Endothelial cell (in vitro differentiated cells): ENCODE measurements around the gene RPE65. TPM values are rescaled to one million over a fixed set of nuclear protein-coding genes. Genes with fewer than 3 reads are reported as not detected.

Experiments used
- DNase-seq: peaks from one replicate; pipeline ENCODE4 v3.0.0; 2021; ENCODE audit warnings: low spot score
- H3K27ac Mint-ChIP-seq: one replicate; pipeline ENCODE4 v1.8.0; 2021; ENCODE audit warnings: mixed read lengths, inconsistent platforms; ENCODE audit not compliant: unreplicated experiment
- H3K27me3 Mint-ChIP-seq: one replicate; pipeline ENCODE4 v1.8.0; 2021; ENCODE audit warnings: mild to moderate bottlenecking, moderate library complexity, mixed read lengths, inconsistent platforms; ENCODE audit not compliant: unreplicated experiment
- H3K36me3 Mint-ChIP-seq: one replicate; pipeline ENCODE4 v1.8.0; 2021; ENCODE audit warnings: mild to moderate bottlenecking, low read depth, mixed read lengths, inconsistent platforms; ENCODE audit not compliant: unreplicated experiment
- H3K4me1 Mint-ChIP-seq: one replicate; pipeline ENCODE4 v1.8.0; 2021; ENCODE audit warnings: mild to moderate bottlenecking, mixed read lengths, inconsistent platforms; ENCODE audit not compliant: unreplicated experiment
- H3K4me3 Mint-ChIP-seq: one replicate; pipeline ENCODE4 v1.8.0; 2021; ENCODE audit warnings: mild to moderate bottlenecking, mixed read lengths, inconsistent platforms; ENCODE audit not compliant: unreplicated experiment
- H3K9me3 Mint-ChIP-seq: one replicate; pipeline ENCODE4 v1.8.0; 2021; ENCODE audit warnings: mixed read lengths, inconsistent platforms; ENCODE audit not compliant: unreplicated experiment
- CTCF ChIP-seq: fragments of 200-600 bp; sonication (generic); IDR thresholded peaks from one replicate; pipeline ENCODE4 v1.5.0; 2021; ENCODE audit warnings: antibody characterized with exemption; ENCODE audit not compliant: unreplicated experiment
- total RNA-seq: library from RNA; stranded (reverse); fragmentation: NEBNext Ultra II Directional; extraction: Animal tissue kit (Norgen Biotek cat#: 25700); gene quantifications from one replicate; pipeline ENCODE4 v1.2.1, GENCODE V29; 2021; ENCODE audit not compliant: unreplicated experiment

Gene RPE65
- total RNA-seq, 1 donor from 2014 or later, result not detected

DNA sequence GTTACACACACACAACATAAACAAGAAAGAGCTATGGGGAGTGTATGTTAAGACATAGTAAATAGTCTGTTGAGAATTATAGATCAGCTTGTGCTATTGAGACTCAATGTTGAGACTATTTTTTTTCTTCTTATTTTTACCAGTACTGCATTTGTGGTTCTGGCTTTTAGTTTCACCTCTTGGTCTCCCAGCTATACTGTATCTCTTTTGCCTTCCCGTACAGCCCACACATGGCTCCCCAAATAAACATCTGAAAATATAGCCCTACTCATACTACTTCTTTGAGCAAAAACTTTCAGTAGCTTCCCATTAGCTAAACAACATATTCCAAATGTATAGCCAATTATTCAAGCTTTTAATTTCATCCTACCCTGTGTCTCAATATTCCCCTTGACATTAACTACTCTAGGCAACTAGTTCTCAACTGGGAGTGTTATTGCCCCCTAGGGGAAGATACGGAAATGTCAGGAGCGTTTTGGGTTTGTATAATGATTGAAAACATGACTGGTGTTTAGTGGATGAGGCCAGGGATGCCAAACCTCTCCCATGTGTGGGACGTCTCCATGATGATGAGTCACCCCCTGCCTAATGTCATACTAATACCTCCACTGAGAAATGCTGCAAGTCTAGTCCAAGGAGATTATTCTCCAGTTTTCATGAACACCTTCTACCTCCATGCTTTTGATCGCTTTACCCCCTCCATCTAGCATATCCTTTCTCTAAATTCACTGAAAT lies 6.8 kb downstream of the RPE65 start:
- DNase-seq, result peak; percentile 55
- TF ChIP-seq CTCF, result peak; percentile 62
- Mint-ChIP-seq H3K4me3 (no peak overlapping the region), H3K27me3 (no peaks in the 10 kb centered on the region), H3K36me3 (no peaks in the 10 kb centered on the region), H3K4me1 (no peaks in the 10 kb centered on the region), H3K9me3 (no peaks in the 10 kb centered on the region), H3K27ac (no peak overlapping the region)

GRCh38 chr1:68442006-68442405 lies 7.7 kb downstream of the RPE65 start:
- Mint-ChIP-seq H3K9me3 (no peaks in the 10 kb centered on the region), H3K27me3 (no peaks in the 10 kb centered on the region), H3K4me3 (no peak overlapping the region), H3K27ac (no peak overlapping the region), H3K36me3 (no peaks in the 10 kb centered on the region), H3K4me1 (no peaks in the 10 kb centered on the region)
- TF ChIP-seq CTCF, result no peak
- no peak for DNase-seq

DNA sequence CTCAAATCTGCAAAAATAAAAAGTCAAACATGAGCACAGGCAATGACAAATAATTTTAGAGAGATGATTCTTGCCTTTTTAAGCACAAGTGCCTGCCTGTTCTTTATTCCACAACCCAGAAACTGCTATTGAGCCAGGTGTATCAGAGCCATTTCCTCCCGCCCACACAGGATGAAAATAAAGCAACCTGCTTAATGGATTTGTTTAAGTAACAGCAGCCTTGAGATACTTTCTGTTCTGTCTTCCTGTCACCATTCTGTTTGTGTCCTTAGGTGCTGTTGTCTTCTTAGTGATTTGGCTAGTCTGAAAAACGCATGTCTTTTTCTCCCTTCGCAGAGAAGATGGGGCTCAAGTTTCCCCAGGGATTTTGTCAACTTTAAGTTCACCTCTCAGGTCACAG lies 11.4 kb downstream of the RPE65 start:
- no peak for TF ChIP-seq CTCF
- H3K27ac Mint-ChIP-seq, result no peak overlapping the region
- H3K27me3 Mint-ChIP-seq, result no peaks in the 10 kb centered on the region
- H3K9me3 Mint-ChIP-seq, result no peaks in the 10 kb centered on the region
- no peaks in the 10 kb centered on the region for H3K4me1 Mint-ChIP-seq
- H3K4me3 Mint-ChIP-seq, result no peak overlapping the region
- no peak for DNase-seq
- H3K36me3 Mint-ChIP-seq, result no peaks in the 10 kb centered on the region

- no peaks in the 10 kb centered on the region for H3K9me3 Mint-ChIP-seq
- no peak for DNase-seq
- no peak overlapping the region for H3K27ac Mint-ChIP-seq
- H3K4me3 Mint-ChIP-seq, result no peak overlapping the region
- no peaks in the 10 kb centered on the region for H3K36me3 Mint-ChIP-seq
- no peaks in the 10 kb centered on the region for H3K27me3 Mint-ChIP-seq
- H3K4me1 Mint-ChIP-seq, result no peaks in the 10 kb centered on the region
- no peak for TF ChIP-seq CTCF
Measured at GRCh38 chr1:68433395-68433794, 16.4 kb downstream of the RPE65 start.

- Mint-ChIP-seq H3K27me3 (no peaks in the 10 kb centered on the region), H3K9me3 (no peaks in the 10 kb centered on the region), H3K4me3 (no peak overlapping the region), H3K27ac (no peak overlapping the region), H3K36me3 (no peaks in the 10 kb centered on the region), H3K4me1 (no peaks in the 10 kb centered on the region)
- no peak for DNase-seq
- TF ChIP-seq CTCF, result no peak
Measured at GRCh38 chr1:68431076-68431475, 18.7 kb downstream of the RPE65 start.
